Mesendoderm (in vitro differentiated cells): ENCODE measurements around the gene NR3C1.

Experiments
- DNase-seq: peaks from one replicate; pipeline ENCODE4 v3.0.0; 2013
- H2AK5ac ChIP-seq: 2 replicates; pipeline ENCODE4 v1.6.1; 2013; ENCODE audit warnings: low read length, inconsistent platforms
- H2BK120ac ChIP-seq: 2 replicates; pipeline ENCODE4 v1.6.1; 2013; ENCODE audit warnings: low read depth, mild to moderate bottlenecking, low read length, moderate library complexity, mixed read lengths
- H2BK15ac ChIP-seq: replicated peaks from 2 replicates; pipeline ENCODE4 v1.6.1; 2013; ENCODE audit warnings: low read depth, mild to moderate bottlenecking, moderate library complexity
- H2BK5ac ChIP-seq: 2 replicates; pipeline ENCODE4 v1.6.1; 2013; ENCODE audit warnings: low read length, inconsistent platforms
- H3K18ac ChIP-seq: 2 replicates; pipeline ENCODE4 v1.6.1; 2013; ENCODE audit warnings: mild to moderate bottlenecking, low read length, mixed read lengths
- H3K23ac ChIP-seq: one replicate; pipeline ENCODE4 v1.6.1; 2013; ENCODE audit warnings: low read length
- H3K27ac ChIP-seq: 2 replicates; pipeline ENCODE4 v1.5.1; 2013; ENCODE audit warnings: low read depth, mild to moderate bottlenecking, inconsistent platforms, low read length, moderate library complexity
- H3K27me3 ChIP-seq: 2 replicates; pipeline ENCODE4 v1.6.1; 2013; ENCODE audit warnings: low read length, control low read depth, mild to moderate bottlenecking, inconsistent platforms; ENCODE audit not compliant: insufficient read depth, poor library complexity
- H3K36me3 ChIP-seq: 2 replicates; pipeline ENCODE4 v1.6.1; 2013; ENCODE audit warnings: low read length, inconsistent platforms; ENCODE audit not compliant: control insufficient read depth, insufficient read depth
- H3K4ac ChIP-seq: one replicate; pipeline ENCODE4 v1.6.1; 2013; ENCODE audit warnings: low read depth, mild to moderate bottlenecking, low read length, moderate library complexity
- H3K4me1 ChIP-seq: 2 replicates; pipeline ENCODE4 v1.6.1; 2013; ENCODE audit warnings: low read depth, low read length, inconsistent platforms; ENCODE audit not compliant: control insufficient read depth
- H3K4me2 ChIP-seq: 2 replicates; pipeline ENCODE4 v1.6.1; 2013; ENCODE audit warnings: low read length
- H3K4me3 ChIP-seq: 2 replicates; pipeline ENCODE4 v1.5.1; 2013; ENCODE audit warnings: mild to moderate bottlenecking, low read length
- H3K56ac ChIP-seq: one replicate; pipeline ENCODE4 v1.6.1; 2013; ENCODE audit warnings: low read length
- H3K79me1 ChIP-seq: 2 replicates; pipeline ENCODE4 v1.6.1; 2013; ENCODE audit warnings: low read length, inconsistent platforms
- H3K79me2 ChIP-seq: 2 replicates; pipeline ENCODE4 v1.6.1; 2013; ENCODE audit warnings: mild to moderate bottlenecking, low read length; ENCODE audit not compliant: control insufficient read depth, insufficient read depth
- H3K9ac ChIP-seq: 2 replicates; pipeline ENCODE4 v1.6.1; 2013; ENCODE audit warnings: low read length, inconsistent platforms
- H4K5ac ChIP-seq: one replicate; pipeline ENCODE4 v1.6.1; 2013; ENCODE audit warnings: low read length
- H4K8ac ChIP-seq: one replicate; pipeline ENCODE4 v1.6.1; 2013; ENCODE audit warnings: low read depth, mild to moderate bottlenecking, control low read depth, low read length, moderate library complexity
- WGBS: extraction: QIAGEN DNeasy Blood & Tissue Kit; methylation state at CpG from one replicate; pipeline ENCODE4 v1.1.7; 2013; ENCODE audit warnings: low lambda C conversion rate, missing lambda C conversion rate; ENCODE audit not compliant: insufficient coverage; ENCODE audit errors: extremely low coverage; 5-methylcytosine and 5-hydroxymethylcytosine counted together

The NR3C1 gene

GRCh38 chr5:143409926-143410325 lies 6.4 kb upstream of the NR3C1 start:
- H2BK120ac ChIP-seq, result no peak overlapping the region
- no peaks in the 10 kb centered on the region for H3K79me1 ChIP-seq
- no peak overlapping the region for H3K4ac ChIP-seq
- peak overlapping the region; percentile 36 for H2BK15ac ChIP-seq
- no peak overlapping the region for H2BK5ac ChIP-seq
- no peak overlapping the region for H3K9ac ChIP-seq
- no peak overlapping the region for H3K18ac ChIP-seq
- H3K36me3 ChIP-seq, result no peaks in the 10 kb centered on the region
- H3K4me1 ChIP-seq, result no peaks in the 10 kb centered on the region
- H4K8ac ChIP-seq, result no peak overlapping the region
- no peak overlapping the region for H3K4me3 ChIP-seq
- no peak overlapping the region for H4K5ac ChIP-seq
- H2AK5ac ChIP-seq, result no peak overlapping the region
- H3K56ac ChIP-seq, result no peak overlapping the region
- no peak for DNase-seq
- no peak overlapping the region for H3K4me2 ChIP-seq
- no CpG with 5 or more reads among the region's 2 CpGs for WGBS
- no peaks in the 10 kb centered on the region for H3K79me2 ChIP-seq
- no peak overlapping the region for H3K27ac ChIP-seq
- H3K23ac ChIP-seq, result no peak overlapping the region
- H3K27me3 ChIP-seq, result no peaks in the 10 kb centered on the region

GRCh38 chr5:143406408-143406807 lies 2.9 kb upstream of the NR3C1 start:
- no peak overlapping the region for H3K23ac ChIP-seq
- H2AK5ac ChIP-seq, result no peak overlapping the region
- H3K27me3 ChIP-seq, result no peaks in the 10 kb centered on the region
- H4K8ac ChIP-seq, result no peak overlapping the region
- no peak overlapping the region for H3K56ac ChIP-seq
- H3K9ac ChIP-seq, result no peak overlapping the region
- no peak for DNase-seq
- no peak overlapping the region for H2BK120ac ChIP-seq
- WGBS, result no CpG with 5 or more reads among the region's 1 CpG
- no peak overlapping the region for H4K5ac ChIP-seq
- no peaks in the 10 kb centered on the region for H3K79me1 ChIP-seq
- H3K36me3 ChIP-seq, result no peaks in the 10 kb centered on the region
- no peaks in the 10 kb centered on the region for H3K79me2 ChIP-seq
- H2BK15ac ChIP-seq, result no peak overlapping the region
- H3K27ac ChIP-seq, result no peak overlapping the region
- no peak overlapping the region for H3K18ac ChIP-seq
- no peak overlapping the region for H3K4me3 ChIP-seq
- H2BK5ac ChIP-seq, result no peak overlapping the region
- no peak overlapping the region for H3K4ac ChIP-seq
- H3K4me2 ChIP-seq, result no peak overlapping the region
- H3K4me1 ChIP-seq, result peaks cover 2% of the 10 kb centered on the region

GRCh38 chr5:143405849-143406098 lies 2.3 kb upstream of the NR3C1 start:
- Histone ChIP-seq H3K18ac (peak overlapping the region; percentile 44), H2BK120ac (peak overlapping the region; percentile 21), H4K5ac (peak overlapping the region; percentile 26), H3K27me3 (no peaks in the 10 kb centered on the region), H2AK5ac (no peak overlapping the region), H3K4me3 (peak overlapping the region; percentile 29), H3K9ac (no peak overlapping the region), H3K4ac (peak overlapping the region; percentile 72), H4K8ac (peak overlapping the region; percentile 87), H3K23ac (peak overlapping the region; percentile 16), H2BK5ac (peak overlapping the region; percentile 28), H3K36me3 (no peaks in the 10 kb centered on the region), H3K79me2 (no peaks in the 10 kb centered on the region), H3K79me1 (no peaks in the 10 kb centered on the region), H3K4me2 (peak overlapping the region; percentile 25), H2BK15ac (peak overlapping the region; percentile 14), H3K4me1 (peaks cover 2% of the 10 kb centered on the region), H3K56ac (peak overlapping the region; percentile 84), H3K27ac (peak overlapping the region; percentile 46)
- DNase-seq, result no peak
- WGBS, result no CpG with 5 or more reads among the region's 3 CpGs

- Histone ChIP-seq H3K79me2 (no peaks in the 10 kb centered on the region), H3K18ac (peak overlapping the region; percentile 44), H3K36me3 (no peaks in the 10 kb centered on the region), H4K5ac (peak overlapping the region; percentile 26), H3K4me2 (peak overlapping the region; percentile 74), H2AK5ac (no peak overlapping the region), H3K9ac (peak overlapping the region; percentile 62), H3K27me3 (no peaks in the 10 kb centered on the region), H3K4ac (peak overlapping the region; percentile 72), H3K4me1 (peaks cover 5% of the 10 kb centered on the region), H3K79me1 (peaks cover 1% of the 10 kb centered on the region), H3K23ac (peak overlapping the region; percentile 59), H3K56ac (peak overlapping the region; percentile 84), H2BK5ac (peak overlapping the region; percentile 29), H3K4me3 (peak overlapping the region; percentile 61), H2BK15ac (peak overlapping the region; percentile 14), H4K8ac (peak overlapping the region; percentile 87), H2BK120ac (peak overlapping the region; percentile 21), H3K27ac (peak overlapping the region; percentile 46)
- peak; percentile 93 for DNase-seq
- WGBS, result no CpG with 5 or more reads among the region's 52 CpGs
Observed at GRCh38 chr5:143405063-143405848, 1.8 kb upstream of the NR3C1 start.

GRCh38 chr5:143404416-143405062 lies 1.1 kb upstream of the NR3C1 start:
- Histone ChIP-seq H3K23ac (peak overlapping the region; percentile 59), H2BK5ac (no peak overlapping the region), H3K4me1 (peaks cover 8% of the 10 kb centered on the region), H3K4me3 (peak overlapping the region; percentile 61), H3K27me3 (no peaks in the 10 kb centered on the region), H3K4me2 (peak overlapping the region; percentile 74), H3K9ac (peak overlapping the region; percentile 76), H3K27ac (peak overlapping the region; percentile 51), H3K79me2 (peaks cover 2% of the 10 kb centered on the region), H4K5ac (no peak overlapping the region), H3K4ac (peak overlapping the region; percentile 38), H2AK5ac (no peak overlapping the region), H3K18ac (peak overlapping the region; percentile 79), H4K8ac (no peak overlapping the region), H2BK120ac (no peak overlapping the region), H3K36me3 (no peaks in the 10 kb centered on the region), H3K56ac (peak overlapping the region; percentile 84), H3K79me1 (peaks cover 4% of the 10 kb centered on the region), H2BK15ac (no peak overlapping the region)
- peak; percentile 87 for DNase-seq
- WGBS, result no CpG with 5 or more reads among the region's 41 CpGs
